ENCODE results near the gene ROR2.

DNA sequence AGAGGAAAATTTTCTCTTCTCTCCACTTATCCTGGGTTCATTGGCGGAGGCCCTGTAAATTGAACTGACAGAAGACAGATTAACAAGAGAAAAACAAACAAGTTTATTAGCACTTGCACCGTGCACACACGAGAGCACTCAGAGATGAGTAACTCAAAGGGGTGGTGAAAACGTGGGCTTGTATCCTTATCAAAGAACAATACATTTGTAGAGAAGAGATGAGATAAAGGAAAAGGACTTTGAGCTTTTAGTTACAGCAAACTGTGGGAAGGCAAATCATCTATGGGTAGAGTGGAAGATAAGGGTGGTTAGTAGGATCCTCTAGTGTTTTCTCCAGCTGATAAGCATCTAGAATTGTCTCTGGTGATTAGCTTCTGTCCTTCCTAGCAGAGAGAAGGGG, 44.4 kb upstream of the ROR2 start:
- TF ChIP-seq POLR2AphosphoS5 (IDR thresholded peaks at IDR 0.05; ENCODE audit: borderline replicate concordance, low read depth, low read length) (no peak), EZH2 (IDR thresholded peaks at IDR 0.05) (no peak), FOXP2 (optimal IDR thresholded peaks at IDR 0.05; ENCODE audit: control extremely low read depth, extremely low read length, insufficient read depth) (no peak)

All from SK-N-MC (cell line).